22Rv1 (cell line): ENCODE data around the gene VTI1A.

ENCODE experiments used
- H3K27ac ChIP-seq: fragments of 450-650 bp; 2 replicates; pipeline ENCODE4 v1.5.1; 2017
- ZFX ChIP-seq: fragments of 450-650 bp; IDR thresholded peaks from 2 replicates; pipeline ENCODE4 v1.6.1; 2017; ENCODE audit warnings: antibody characterized with exemption, borderline replicate concordance
- TF ChIP-seq, protein P1 (sequence below): fragments of 450-650 bp; IDR thresholded peaks from 2 replicates; pipeline ENCODE4 v1.5.1; 2017; ENCODE audit warnings: mild to moderate bottlenecking

VTI1A gene

GRCh38 chr10:112848868-112849430 is 401.9 kb downstream of the VTI1A start:
- H3K27ac ChIP-seq = no peak overlapping the region
- no peak for TF ChIP-seq ZFX
- TF ChIP-seq, protein P1, sequence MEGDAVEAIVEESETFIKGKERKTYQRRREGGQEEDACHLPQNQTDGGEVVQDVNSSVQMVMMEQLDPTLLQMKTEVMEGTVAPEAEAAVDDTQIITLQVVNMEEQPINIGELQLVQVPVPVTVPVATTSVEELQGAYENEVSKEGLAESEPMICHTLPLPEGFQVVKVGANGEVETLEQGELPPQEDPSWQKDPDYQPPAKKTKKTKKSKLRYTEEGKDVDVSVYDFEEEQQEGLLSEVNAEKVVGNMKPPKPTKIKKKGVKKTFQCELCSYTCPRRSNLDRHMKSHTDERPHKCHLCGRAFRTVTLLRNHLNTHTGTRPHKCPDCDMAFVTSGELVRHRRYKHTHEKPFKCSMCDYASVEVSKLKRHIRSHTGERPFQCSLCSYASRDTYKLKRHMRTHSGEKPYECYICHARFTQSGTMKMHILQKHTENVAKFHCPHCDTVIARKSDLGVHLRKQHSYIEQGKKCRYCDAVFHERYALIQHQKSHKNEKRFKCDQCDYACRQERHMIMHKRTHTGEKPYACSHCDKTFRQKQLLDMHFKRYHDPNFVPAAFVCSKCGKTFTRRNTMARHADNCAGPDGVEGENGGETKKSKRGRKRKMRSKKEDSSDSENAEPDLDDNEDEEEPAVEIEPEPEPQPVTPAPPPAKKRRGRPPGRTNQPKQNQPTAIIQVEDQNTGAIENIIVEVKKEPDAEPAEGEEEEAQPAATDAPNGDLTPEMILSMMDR = no peak

DNA sequence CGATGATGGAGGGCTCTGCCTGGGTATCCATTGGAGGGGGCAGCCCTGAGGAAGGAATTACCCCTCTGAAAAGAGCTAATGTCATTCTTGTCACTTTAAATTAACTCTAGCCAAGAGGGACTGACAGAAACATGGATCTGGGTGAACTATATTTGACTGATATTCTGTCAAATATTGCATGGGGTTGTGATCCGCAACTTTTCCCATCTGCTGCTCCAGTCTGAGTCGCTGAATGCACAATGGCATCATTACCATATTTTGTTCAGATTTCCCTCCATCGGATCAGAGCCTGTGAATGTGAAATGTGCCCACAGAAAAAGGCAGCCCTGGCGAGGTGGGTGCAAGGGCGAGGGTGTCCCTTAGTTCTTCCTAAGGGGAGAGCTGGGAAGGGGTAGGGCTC is 402.5 kb downstream of the VTI1A start:
- H3K27ac ChIP-seq = no peak overlapping the region
- TF ChIP-seq ZFX = no peak
- TF ChIP-seq, protein P1 = no peak

GRCh38 chr10:112851181-112851580 is 404.2 kb downstream of the VTI1A start:
- no peak overlapping the region for H3K27ac ChIP-seq
- TF ChIP-seq, protein P1 = no peak
- no peak for TF ChIP-seq ZFX

DNA sequence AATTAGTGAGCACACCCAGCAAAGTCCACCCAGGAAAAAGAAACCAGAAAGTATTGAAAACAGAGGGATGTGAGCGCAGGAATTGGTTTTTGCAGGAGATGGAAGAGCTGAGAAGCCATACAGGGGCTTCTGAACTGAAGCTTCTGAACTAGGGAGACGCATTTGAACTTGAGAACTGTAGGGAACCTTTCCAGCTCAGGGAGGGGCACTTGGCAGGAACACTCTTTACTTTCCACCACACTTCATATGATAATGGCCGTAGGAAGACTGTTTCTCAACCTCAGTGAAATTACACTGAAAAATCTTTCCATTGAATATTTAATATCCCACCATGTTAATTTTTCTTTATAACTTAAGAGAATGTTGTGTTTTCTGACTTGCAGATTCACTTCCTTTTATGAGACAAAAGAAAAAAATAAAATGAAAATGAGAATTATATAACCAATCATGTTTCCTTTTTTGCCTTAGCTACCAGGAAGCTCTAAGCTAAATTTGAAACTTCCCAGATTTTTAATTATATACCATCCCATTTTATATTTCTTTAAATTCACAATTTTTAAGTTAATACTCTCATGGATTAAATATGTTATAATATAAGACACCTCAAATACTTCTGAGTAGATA is 404.7 kb downstream of the VTI1A start:
- no peak overlapping the region for H3K27ac ChIP-seq
- TF ChIP-seq ZFX = no peak
- TF ChIP-seq, protein P1 = no peak

GRCh38 chr10:112852306-112852705 is 405.3 kb downstream of the VTI1A start:
- TF ChIP-seq, protein P1 = no peak
- TF ChIP-seq ZFX = no peak
- no peak overlapping the region for H3K27ac ChIP-seq

- no peak for TF ChIP-seq ZFX
- no peak overlapping the region for H3K27ac ChIP-seq
Measured at GRCh38 chr10:112855134-112855533, 408.1 kb downstream of the VTI1A start.

DNA sequence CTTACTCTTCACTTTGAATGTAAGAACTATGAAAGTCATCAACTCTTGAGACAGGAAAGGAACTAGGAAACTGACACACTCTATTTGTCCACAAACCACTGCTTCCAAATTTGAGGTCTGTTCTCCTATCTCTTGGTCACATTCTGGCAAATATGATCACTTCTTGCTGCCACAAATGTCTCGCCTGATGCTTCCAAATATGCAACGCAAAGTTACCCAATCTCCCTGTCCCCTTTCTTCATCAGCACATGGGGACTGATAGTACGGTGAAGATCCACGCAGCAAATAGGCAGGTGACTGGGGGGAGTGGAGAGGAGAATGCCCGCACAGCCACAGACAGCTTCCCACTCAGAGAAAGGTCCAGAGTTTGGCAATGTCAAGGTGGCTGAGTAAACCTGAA is 410.5 kb downstream of the VTI1A start:
- no peak for TF ChIP-seq ZFX
- TF ChIP-seq, protein P1 = no peak
- no peak overlapping the region for H3K27ac ChIP-seq
